Hepatocyte (in vitro differentiated cells): Measurements from ENCODE around the gene GABBR1.

Experiments
- CTCF ChIP-seq: fragments of 200-600 bp; sonication (generic); IDR thresholded peaks from 2 replicates; pipeline ENCODE4 v1.5.1; 2016; ENCODE audit warnings: antibody characterized with exemption, mild to moderate bottlenecking; ENCODE audit not compliant: poor library complexity
- EZH2 ChIP-seq: fragments of 200-600 bp; sonication (generic); IDR thresholded peaks from 2 replicates; pipeline ENCODE4 v1.6.1; 2016; ENCODE audit warnings: antibody characterized with exemption, mild to moderate bottlenecking, borderline replicate concordance
- EZH2phosphoT487 ChIP-seq: fragments of 200-600 bp; sonication (generic); IDR thresholded peaks from one replicate; pipeline ENCODE4 v1.6.1; 2018; ENCODE audit warnings: antibody characterized with exemption, mild to moderate bottlenecking, low read depth, moderate library complexity; ENCODE audit not compliant: unreplicated experiment, severe bottlenecking

- no peak for TF ChIP-seq CTCF
- TF ChIP-seq EZH2, result no peak
- no peak for TF ChIP-seq EZH2phosphoT487
These were observed 103.9 kb downstream of the GABBR1 start for GRCh38 chr6:29528988-29529560.
